GM18858 (cell line): ENCODE measurements around the gene VAV3.
A peak's percentile ranks its signal among the peaks of the same experiment; 100 is the strongest.

Experiments used
- ATAC-seq: cut with Tn5 transposase; IDR thresholded peaks from one replicate; pipeline ENCODE4 v1.9.1; 2021; ENCODE audit not compliant: unreplicated experiment

VAV3 gene

GRCh38 chr1:107936498-107937481 is 28.2 kb downstream of the VAV3 start:
- ATAC-seq = peak; percentile 24

DNA sequence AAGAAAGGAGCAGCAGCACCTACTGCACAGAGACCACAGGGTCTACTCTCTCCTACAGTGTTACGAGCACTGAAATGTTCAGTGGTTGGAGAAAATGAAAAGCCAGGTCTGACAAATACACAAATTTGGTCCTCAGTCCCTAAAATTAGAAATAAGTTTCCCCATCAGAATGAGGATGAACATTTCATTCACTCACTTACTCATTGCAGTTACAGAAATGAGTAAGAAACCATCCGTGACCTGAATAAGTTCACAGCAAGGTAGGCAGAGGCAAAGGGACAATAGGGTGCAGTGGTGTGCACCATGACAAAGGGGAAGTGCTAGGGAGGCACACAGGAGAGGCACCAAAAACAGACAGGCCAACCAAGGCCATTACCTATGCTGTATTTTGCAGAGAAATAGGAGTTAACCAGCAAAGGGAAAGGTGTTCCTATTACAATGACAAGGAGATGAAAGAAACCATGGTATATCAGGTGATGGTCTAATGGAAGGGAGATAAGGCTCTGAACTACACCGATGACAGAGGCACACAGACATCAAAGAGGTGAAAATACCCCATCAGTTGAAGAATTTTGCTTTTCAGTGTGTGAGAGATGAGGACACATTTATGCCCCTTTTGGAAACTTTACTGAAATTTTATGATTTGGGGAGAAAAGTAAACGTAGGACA is 29.4 kb downstream of the VAV3 start:
- peak; percentile 93 for ATAC-seq

GRCh38 chr1:107934578-107934977 is 30.4 kb downstream of the VAV3 start:
- ATAC-seq = peak; percentile 31

- ATAC-seq = no peak
Observed at GRCh38 chr1:107933736-107934135, 31.2 kb downstream of the VAV3 start.

GRCh38 chr1:107930292-107930691 is 34.7 kb downstream of the VAV3 start:
- ATAC-seq = no peak

DNA sequence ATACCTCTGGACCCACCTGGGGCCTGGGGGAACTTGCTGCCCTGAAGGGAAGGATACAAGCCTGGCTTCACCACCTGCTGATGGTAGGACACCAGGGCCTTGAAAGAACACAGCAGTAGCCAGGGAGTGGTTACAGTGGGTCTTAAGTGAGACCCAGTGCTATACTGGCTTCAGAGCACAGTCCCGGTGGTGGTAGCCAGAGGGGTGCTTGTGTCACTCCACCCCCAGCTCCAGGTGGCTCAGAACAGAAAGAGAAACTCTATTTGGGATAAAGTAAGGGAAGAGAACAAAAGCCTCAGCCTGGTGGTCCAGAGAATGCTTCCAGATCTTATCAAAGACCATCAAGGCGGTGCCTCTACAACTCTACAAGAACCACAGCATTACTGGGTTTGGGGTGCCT is 37.2 kb downstream of the VAV3 start:
- ATAC-seq = no peak

GRCh38 chr1:107926436-107927080 is 38.4 kb downstream of the VAV3 start:
- no peak for ATAC-seq

DNA sequence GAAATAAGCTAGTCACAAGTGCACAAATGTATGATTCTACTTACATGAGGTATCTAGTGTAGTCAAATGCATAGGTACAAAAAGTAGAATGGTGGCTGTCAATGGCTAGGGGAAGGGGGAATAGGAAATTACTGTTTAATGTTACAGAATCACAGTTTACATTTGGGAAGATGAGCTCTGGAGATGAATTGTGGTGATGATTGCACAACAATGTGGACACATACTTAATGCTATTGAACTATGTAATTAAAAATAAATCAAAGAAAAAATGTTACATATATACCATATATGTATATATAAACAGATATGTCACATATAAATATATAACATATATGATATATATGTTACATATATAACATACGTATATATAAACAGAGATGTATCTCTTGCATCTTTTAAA is 39.4 kb downstream of the VAV3 start:
- no peak for ATAC-seq

DNA sequence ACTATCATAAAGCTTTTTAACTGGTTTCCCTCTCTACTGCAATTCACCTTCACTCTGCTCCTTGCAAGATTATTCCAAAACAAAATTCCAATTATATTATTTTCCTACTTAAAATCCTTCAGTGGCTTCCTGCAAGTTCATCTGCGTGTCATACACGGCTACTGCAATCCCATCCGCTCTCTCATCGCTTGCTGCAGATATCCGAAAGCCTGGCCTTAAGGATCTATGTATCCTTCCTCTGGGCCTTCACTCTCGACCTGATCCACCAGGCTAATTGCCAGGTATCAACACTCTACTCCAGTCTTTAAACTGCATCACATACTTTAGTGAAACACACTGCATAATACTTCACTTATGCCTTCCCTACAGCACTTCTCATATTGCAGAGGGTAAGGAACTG is 44.0 kb downstream of the VAV3 start:
- ATAC-seq = no peak

- ATAC-seq = no peak
Observed at GRCh38 chr1:107920561-107920960, 44.4 kb downstream of the VAV3 start.

DNA sequence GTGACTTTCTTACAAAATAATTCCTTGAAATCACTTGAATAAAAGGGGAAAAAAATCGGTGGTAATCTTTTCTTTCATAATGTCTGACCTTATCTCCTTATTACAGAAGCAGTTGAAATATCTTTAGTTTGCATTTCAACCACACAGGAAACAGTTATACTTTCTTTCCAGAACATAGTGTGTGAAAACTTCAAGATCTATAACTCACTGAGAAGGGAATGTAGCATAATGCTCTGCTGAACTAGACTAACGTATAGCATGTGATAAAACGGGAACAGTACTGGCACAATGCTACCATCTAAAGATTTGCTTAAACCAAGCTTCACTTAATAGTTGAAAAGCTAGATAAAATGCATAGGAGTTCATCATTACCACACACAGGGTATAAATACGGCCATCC is 45.0 kb downstream of the VAV3 start:
- no peak for ATAC-seq

DNA sequence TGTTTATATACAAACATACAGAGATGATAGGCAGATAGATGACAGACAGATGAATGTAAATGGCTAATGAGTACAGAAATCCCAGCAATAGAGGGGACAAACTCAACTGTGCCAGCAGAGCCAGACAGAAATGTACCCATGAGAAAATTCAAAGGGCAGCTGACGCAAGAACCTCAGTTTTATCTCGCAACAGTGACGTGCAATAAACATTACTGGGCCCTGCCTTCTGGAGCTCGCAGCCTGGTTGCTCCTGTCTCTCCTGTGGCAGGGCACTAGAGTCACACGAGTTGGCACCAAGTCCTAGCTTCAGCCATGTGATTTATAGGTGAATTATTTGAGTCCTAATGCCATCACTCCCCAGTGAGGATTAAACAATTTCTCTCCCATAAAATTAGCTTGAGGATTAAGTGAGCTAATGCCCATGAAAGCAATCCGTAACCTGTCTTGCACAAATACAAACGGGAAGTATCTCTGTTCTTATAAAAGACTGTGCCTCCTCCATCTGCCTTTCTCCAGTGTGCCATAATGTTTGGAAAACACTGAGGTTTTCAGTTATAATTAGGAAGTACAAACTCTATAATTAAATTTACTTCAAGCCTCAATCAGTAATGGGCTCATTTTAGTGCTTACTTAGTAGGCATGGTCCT is 50.7 kb downstream of the VAV3 start:
- ATAC-seq = no peak

- ATAC-seq = no peak
Observed at GRCh38 chr1:107912656-107913055, 52.3 kb downstream of the VAV3 start.

DNA sequence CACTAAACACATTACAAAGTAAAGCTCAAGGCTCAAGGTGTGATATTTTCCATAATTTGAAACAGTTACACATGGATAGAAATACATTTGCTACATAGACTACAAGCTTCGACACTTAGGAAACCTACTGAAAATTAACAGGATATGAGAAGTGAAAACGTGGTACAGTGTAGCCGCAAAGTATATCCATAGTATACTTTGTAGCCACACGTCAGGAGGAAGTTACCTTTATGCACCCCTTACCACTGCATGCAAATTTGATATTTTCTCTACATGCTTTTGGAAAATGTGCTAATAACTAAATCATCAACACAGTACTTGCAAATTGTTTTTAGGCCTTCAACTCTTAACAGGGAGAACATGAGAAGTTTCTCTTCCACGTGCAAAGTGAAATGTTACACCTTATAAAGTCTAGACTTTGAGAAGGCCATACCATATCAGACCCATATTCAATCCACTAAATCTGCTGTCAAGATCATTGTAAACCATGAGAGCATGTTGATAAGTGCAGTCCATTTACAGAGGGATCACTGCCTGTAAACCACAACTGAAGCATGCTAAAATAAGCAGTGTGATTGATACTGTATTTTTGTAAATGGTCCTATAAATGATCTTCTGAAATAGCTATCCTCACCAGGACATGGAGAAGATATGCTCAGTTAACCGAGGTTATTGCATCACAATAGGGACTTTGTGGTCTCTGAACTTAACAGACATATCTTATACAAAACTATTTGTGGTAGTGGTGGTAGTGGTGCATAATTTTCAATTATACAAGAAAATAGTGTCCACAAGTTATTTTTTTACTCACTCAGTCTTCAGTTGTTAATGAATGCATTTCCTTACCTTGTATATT is 64.7 kb downstream of the VAV3 start:
- ATAC-seq = peak; percentile 59

DNA sequence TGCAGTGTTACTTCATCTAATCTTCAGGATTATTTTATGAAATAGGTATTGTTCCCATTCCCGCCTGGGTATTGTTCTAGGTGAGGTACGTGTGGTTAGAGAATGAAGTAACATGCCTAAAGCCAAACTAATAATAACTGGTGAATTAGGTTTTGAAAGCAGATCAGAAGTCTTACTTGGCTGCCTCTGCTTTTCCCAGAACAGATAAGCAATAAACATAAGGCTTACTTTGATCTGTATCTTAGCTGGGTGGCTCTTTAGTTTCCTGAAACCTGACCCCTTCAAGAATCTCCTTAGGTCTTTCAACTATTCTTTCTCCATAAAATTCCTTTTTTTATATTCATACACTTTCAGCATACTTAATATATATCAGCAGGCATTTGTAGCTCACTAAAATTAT is 65.3 kb downstream of the VAV3 start:
- no peak for ATAC-seq

DNA sequence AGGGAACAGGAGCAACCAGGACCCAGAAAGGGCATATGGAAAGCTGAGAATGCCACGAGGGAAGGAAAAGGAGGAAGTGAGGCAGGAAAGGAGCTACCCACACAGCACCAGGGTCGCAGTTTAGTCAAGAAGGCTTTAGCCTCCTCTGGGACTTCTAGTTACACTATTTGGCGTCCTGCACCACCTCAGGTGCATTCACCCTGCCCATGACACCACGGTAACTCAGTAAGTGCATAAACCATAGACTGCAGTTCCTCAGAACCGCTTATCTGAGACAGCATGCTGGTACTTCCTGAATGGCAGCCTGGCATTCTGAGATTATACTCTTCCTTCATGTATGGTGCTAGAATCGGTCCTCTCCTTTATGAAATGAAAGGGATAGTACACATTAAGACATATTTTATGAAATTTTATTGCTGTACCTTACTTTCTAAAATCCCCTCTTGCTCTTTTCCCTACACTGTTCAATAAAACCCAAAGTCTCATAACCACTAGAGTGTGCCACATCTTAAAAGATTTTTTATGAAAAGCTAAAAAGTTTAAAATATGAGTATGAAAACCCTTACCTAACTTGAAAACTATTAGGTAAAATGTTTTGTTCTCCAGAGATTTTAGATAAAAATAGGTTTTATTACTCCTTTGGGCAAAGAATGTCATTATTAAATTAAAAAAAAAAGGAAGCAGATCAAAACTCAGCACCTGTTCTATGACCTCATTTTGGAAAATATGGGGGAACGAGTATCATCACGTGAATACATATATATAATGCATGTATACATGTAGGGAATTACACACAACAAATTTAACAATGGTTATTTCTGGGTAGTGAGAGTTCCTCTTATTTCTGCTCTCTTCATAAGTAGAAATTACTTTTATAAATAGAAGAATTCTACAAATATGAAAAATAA is 67.3 kb downstream of the VAV3 start:
- ATAC-seq = no peak

DNA sequence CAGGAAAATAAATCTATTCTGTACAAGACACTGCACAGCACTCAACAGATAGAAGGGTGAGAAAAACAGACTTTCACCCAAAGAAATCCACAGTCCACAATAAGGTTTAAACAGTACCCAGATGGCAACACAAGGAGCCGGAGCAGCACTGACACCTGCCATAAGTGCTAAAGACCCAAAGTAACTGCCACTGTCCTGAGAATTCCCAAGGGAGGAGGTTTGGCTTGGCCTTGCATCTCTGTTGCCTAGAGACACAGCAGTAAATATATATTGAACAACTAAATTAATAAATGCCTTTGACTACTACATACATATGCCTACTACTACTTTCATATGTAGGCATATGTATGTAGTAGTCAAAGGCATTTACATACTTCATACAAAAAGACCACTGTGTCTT is 68.0 kb downstream of the VAV3 start:
- ATAC-seq = no peak

- no peak for ATAC-seq
Observed at GRCh38 chr1:107896401-107896800, 68.6 kb downstream of the VAV3 start.
